Stimulated activated CD4-positive, alpha-beta T cell treated with anti-CD3 and anti-CD28 coated beads, Interleukin-15, amount 100 ng/mL, for 24 hours (primary cell): ENCODE measurements around the gene EFHC1.
A peak's percentile ranks its signal among the peaks of the same experiment; 100 is the strongest.

Experiments used
- DNase-seq: peaks from one replicate; pipeline ENCODE4 v3.0.0-alpha.2; 2020

Gene EFHC1

DNA sequence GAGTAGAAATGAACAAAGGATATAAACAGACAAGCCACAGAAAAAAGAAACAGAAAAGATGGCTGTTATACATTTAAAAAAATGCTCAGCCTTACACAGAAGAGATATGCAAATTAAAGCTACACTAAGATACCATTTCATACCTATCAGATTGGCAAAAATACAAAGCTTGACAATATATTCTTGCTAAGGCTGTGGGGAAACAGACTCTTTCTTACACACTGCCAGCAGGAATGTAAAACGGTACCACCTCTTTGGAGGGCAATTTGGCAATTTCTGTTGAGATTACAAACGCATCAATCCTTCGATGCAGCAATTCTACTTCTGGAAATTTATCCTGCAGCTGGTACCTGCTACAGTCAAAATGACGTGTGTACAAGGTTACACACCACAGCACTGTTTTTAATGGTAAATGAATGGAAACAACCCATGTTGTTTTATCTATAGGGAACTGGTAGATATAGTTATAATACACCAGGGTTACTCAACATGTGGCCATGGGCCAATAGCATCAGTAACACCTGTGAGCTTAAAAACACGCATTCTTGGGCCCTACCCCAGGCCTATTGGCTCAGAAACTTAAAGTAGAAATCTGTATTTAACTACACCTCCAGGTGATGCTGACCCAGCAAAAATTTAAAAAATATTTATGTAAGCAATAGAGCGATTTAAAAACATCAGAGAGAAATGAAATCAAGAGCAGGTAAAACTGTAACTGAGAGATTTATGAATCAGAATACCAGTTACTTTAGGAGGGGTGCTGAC lies 103.4 kb downstream of the EFHC1 start:
- no peak for DNase-seq

DNA sequence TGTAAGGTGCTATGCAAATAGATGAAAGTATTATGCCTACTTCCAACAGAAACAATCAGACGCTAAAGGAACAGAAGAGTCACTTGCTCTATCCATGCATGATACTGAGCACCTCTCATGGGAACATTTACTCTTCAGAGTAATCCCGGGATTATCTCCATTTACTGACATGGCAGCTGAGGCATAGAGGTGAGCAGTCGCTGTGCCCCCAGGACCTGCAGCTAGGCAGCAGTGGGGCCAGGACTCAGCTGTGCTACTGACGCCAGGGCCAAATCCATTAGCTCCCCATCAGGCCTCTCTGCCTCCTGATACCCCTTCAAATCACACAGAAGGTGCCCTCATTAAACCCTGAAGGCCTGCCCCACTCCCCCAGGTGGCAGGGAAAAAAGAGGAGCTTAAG lies 104.8 kb downstream of the EFHC1 start:
- DNase-seq, result no peak

DNA sequence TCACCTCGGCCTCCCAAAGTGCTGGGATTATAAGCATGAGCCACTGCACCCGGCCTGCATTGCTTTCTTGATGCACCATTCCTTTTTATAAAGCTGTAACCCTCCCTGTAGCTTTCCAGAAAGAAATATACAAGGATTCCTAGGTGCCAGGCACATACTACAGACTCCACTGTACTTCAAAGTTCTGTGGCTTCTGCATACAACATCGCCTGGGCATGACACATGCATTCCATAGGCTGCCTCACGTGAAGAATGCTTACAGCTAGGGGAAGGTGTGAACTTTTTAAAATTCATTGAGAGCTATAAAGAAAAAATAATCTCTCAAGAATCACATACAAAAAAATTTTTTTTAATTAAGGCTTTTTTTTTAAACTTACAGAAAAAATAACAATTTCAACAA lies 106.5 kb downstream of the EFHC1 start:
- DNase-seq, result no peak

DNA sequence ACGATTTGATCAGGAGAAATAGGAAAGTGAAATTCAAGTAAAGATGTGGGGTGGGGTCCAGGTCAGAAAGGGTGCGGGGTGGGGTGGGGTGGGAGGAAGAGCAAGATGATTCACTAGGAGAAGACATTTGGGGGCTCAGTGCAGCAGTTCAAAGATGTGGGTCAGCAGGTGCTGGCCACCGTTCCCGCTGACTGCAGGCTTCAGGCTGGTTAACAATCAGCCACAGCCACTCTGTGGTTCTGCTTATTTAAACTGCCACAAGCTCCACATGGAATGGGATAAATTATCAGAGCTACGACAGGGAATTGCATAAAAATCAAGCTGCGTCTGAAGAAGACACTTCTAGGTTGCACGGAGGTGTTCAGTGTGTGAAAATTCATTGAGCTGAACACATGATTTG lies 107.3 kb downstream of the EFHC1 start:
- DNase-seq, result no peak

DNA sequence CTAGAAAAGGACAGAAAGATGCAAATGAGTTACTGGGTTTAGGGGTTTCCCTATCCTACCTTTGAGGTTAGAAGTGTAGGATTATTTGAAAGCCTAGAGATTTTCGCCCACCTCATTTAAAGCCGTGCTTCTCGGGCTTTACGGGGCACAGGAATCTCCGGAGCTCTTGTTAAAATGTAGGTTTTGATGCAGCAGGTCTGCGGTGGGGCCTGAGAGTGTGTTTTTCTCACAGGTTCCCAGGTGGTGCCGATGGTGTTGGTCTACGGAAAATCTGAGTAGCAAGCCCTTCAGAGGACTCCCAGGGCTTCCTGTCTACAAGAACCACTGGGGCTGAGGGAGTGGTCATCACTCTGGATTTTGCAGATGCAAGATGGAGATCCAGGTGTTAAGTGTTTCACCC lies 109.2 kb downstream of the EFHC1 start:
- no peak for DNase-seq

DNA sequence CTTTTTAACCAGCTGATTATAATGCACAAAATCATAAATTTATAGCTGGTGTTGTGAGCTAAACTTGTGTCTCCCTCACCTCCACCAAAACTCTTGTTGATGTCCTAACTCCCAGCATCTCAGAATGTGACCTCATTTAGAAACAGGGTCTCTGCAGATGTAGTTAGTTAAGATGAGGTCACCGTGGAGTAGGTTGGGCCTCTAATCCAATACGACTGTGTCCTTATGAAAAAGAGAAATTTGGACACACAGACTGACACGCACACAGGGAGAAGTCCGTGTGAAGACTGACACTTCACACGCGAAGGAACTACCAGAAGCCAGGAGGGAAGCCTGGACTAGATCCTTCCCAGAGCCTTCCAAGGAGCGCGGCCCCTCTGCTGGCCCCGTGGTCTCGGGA lies 110.2 kb downstream of the EFHC1 start:
- DNase-seq, result no peak

DNA sequence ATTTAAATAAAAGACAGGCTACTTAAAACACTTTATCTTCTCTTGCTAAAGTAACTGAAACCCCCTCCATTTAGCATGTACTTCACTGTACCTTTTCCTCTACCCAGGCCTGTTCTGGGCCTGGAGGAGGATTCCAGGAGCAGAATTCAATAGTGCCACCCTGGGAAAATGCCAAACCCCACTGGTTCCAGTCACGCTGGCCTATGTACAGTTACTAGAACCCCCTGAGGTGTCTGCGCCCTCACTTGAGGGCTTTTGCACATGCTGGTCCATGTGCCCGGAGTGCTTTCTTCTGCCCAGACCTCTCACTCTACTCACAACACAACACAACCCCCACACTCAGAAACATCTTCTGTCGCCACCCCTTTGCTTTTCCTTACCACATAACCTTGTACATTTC lies 111.3 kb downstream of the EFHC1 start:
- DNase-seq, result no peak

DNA sequence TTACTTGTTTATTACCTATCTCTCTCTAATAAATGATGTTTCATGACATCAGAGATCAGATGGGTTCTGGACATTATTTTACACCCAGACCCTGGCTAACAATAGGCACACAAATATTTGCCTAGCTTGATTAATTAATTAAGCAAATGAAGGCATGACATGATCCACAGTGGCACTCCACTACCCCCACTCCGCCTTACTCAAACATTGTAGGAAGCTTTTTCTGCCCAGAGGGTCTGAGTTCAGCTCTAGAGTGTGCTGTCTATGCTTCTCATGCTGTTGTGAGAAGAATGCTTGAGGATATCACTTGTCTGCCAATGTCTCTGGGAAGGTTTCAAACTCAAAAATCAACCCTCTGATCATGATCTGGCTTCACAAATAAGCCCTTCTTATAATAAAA lies 111.7 kb downstream of the EFHC1 start:
- DNase-seq, result no peak

DNA sequence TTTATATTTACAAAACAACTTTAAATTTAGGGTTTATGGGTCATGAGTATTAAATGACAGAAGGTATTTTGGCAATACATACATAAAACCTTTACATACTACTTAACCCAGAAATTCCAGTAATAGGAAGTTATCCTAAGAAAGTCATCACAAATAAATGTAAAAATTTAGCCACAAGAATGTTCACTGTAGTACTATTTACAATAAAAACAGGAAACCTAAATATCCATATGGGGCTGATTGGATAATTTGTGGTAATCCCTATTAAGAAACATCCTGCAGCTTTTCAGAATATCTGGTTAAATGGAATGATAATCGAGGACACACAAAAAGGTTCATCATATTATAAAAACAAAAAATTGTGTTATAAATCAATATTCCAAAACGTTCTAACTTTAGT lies 112.3 kb downstream of the EFHC1 start:
- no peak for DNase-seq

DNA sequence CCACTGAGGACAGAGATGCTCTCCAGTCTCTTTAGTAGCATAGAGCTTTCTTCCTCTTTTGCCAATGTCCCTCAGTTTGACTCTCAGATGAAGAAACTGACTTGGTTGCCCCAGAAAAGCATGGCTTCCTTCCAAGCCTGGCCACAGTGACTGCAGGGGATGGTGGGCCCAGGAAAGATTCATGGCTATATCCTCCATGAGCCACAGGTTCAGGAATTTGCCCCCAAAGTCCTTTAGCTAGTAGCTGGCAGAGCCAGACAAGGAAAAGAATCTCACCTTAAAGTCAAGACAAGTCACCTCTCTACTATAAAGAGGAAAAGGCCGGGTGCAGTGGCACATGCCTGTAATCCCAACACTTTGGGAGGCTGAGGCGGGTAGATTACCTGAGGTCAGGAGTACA lies 113.3 kb downstream of the EFHC1 start:
- no peak for DNase-seq

DNA sequence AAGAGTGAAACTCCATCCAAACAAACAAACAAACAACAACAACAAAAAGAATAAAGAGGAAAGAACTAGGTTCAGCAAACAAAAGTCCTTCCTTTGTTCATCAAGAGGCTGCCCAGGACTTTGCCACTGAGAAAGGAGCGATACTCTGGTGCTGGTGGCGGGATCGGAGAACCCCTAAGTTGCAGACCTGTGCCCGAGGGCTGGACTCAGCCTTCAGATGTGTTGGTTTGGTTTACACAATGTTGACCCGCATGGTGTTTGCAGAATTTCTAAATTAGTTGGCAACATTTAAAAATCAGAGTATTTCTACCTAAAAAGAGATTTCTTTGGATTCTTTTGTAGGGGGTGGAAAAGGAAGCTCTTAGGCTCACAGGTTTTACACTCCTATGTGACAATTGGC lies 114.2 kb downstream of the EFHC1 start:
- no peak for DNase-seq

DNA sequence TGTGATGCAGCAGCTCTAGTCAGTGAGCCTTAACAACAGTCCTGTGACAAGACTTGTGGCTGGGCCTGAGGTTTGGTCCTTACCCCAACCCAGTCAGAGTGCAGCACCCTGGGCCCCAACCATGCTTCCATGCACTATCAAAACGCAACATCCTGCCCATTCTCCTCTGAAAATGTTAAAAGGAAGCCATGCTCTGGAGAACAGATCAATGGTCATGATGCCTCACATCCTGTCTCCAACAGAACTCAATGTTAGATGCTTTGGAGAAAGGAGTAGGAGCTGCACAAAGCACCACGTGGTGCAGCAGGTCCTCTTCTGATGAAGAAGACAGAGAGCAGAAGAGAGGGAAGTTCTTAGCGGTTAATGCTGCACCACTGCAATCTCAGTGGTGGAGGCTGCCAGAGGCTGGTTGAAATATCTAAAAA lies 114.8 kb downstream of the EFHC1 start:
- DNase-seq, result peak; percentile 33

DNA sequence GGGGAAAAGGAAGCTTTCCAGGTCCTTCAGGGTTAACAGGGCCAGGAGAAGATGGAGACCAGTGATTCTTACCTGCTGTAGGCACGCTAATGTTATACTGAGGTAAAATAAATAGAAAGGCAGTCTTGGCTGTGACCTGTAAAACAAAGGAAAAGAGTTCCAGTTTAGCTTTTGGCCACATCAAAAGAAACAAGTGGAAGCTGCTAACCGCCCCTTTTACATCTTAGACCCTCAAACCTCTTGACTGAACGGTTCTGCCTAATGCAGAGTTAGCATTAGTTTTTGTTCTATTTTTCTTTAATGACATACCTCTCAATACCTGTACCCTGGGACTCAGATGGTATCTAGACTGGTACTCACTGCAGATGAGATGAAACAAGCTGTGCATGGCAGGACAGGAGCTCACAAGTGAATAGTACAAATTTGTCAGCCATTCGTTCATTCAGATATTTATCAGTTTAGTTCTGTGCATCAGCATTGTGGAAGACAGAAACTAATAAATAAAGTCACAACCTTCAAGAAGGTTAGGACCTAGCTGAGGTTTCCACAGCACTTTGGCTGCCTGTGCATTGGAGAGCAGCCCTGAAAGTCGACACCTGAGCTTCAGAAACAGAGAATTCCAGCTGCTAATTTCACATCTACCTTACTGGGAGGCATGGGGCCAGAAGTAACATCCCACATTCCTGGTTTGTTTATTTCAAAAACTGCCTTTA lies 115.7 kb downstream of the EFHC1 start:
- DNase-seq, result no peak

DNA sequence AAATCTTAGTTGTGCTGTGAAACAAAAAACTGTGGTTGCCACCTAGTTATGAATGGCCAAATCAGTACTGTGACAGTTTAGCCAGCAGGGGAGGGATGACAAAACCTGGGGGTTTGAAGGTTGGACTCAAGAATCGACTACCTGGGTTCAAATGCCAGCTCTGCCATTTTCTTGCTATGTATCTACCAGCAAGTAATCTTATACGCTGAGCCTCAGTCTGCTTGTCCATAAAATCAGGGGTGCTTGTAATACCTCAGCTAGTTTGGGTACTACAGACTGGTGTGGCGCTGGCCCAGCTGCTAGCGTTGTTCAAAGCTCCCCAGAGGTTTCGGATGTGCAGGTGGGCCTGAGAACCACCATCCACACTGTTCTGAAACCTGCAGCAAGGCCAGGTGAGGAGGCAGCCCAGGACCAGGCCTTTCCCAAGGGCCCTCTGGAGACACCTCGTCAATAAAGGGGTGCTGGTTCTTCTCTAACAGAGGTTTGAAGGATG lies 116.3 kb downstream of the EFHC1 start:
- DNase-seq, result no peak

DNA sequence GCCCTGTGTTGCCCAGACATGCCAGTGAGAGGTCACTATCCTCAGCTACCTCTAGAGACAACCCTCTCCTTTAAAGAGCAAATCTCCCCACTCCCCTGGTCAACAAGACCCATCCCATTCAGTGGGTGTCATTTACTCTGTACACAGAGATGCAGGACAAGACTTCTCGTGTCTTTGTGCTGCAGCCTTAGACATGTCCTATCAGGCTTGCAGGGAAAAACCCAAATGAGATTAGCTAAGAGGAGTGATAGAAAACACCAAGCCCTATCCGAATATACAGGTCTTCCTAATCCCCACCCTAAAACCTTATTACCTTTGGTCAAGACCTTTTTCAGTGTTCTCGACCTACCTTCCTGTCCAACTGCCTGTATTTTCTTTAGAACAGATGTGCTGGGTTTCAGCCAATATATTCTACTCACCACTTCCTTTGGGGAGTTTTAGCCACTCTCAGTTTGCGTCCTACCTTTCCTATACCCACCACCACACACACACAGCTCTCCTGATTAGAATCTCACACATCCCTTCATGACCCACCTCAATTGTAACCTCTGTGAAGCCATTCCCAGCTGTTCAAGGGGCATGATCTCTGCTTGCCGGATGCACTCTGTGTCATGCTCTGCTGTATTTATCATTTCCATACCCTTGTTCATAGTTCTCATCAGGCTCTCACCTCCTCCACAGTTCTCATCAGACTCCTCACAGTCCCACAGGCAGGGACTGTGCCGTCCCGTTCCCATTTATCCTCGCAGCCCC lies 117.0 kb downstream of the EFHC1 start:
- no peak for DNase-seq

DNA sequence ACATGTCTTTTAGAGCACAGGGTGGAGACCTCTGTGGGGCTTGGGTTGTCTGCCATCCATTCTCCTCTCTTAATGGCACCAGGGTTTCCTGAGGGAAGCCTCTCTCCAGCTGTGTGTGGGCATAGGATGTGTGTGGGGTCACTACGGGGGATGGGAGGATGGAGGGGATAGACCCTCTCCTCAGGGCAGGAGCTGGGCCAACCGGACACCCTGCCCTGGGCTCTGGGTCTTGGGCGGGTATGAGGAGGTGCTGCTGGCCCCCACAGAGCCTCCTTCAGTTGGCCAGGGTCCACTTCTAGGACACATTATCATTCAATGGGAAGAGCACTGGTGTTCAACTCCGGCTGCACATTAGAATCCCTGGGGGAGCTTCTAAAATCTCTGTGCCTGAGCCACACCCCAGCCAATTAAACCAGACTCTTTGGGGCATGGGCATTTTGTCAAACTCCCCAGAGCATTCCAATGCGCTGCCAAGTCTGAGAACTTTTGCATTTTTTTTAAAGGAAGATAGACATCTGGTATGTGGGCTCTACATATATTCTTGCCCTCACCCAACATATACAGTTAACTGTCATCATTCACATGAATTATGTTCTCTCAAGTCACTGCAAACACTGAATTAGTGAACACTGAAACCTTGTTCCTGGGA lies 118.2 kb downstream of the EFHC1 start:
- DNase-seq, result no peak

DNA sequence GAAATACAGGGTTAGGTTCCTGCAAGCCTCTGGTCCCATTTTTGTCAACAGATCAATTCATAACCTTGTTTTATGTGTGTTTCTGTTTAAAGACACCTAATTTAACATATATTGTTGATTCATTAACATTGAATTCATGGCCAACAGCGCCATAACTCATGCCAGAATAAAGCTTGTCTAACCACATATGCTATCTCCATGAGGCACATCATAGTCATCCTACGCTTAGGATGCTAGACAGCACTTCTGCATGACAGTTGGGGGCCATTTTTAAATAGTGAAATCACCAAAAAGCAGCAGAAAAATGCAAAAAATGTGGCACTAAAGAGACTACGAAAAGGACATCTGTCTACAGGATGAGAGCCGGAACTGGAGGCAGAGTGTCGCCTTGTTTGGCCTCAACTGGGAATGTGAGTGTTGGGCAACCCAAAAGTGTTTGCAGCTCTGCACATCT lies 118.8 kb downstream of the EFHC1 start:
- no peak for DNase-seq

DNA sequence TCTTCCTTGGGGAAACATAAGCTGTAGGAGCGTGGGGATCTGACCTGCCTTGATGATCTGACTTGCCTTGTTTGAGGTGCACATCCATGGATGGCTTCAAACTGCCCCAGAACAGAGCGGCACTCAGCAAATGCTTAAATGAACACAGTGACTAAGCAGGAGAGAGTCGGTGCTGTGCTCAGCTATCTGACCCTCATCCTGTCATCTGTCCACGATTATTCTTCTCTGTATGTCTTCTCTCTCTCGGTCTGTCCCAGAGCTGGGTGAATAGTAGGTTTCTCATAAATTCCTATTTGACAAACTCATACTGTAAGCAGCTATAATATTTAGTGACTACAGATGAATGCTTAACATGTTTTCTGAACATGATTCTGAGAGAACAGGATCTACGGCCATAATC lies 119.5 kb downstream of the EFHC1 start:
- no peak for DNase-seq

DNA sequence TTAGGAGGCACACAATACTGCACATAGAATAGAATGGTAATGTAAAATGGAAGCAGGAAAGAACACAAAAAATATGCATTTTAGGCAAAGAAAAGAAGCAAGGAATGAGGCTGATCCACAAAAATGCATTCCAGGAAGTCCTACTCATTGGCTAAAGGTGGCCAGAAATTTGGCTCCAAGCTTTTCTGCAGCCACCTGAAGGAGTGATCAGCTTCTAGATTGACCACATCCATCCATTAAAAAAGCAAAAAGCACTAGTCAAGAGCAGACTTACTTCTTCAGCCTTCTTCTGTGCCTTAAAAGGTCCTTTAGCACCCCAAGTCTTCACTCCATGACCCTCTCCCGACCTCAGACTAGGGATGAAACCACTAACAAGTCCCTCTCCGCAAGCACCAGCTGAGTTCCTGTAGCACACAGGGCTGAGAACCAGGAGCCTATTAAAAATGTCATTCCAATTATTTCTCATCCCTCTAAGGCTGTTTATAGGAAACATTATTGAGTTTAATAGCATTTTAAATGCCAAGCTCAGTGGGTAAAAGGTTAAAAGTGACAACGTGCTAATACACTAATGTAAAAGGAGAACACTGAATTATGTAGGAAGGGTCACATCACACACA lies 120.3 kb downstream of the EFHC1 start:
- DNase-seq, result no peak

DNA sequence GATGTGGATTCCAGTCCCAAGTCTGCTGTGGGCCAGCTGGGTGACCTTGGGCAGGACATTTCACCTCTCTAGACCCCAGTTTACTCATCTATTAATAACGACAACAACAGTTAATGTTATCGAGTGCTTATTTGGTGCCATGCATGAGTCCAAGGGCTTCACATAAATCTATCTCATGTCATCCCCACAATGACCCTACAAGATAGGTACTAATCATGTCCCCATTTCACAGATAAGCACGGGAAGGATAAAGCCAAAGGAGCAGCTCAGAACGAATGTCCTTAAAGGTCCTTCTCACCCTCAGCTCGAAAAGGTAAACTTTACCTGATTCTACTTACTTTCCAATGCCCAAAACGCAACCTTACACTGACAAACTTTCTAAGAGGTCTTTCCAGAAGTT lies 121.0 kb downstream of the EFHC1 start:
- no peak for DNase-seq

DNA sequence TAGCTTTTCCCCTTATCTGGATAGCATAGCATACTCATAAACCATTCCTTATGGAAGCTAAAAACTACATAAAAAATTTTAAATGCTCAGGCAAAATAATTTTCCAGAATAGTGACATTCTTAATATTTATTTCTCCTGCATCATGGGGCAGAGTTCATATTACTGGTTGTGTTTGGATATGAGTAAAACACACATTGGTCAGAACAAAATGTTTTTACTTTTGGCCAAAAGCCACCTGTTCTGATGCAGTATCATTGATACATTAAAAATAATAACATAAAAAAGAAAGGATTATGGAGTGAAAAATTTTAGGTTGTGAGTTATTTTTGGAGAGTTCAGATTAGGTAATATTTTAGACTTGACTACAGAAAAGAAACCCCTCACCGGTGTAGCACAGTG lies 123.1 kb downstream of the EFHC1 start:
- DNase-seq, result no peak

DNA sequence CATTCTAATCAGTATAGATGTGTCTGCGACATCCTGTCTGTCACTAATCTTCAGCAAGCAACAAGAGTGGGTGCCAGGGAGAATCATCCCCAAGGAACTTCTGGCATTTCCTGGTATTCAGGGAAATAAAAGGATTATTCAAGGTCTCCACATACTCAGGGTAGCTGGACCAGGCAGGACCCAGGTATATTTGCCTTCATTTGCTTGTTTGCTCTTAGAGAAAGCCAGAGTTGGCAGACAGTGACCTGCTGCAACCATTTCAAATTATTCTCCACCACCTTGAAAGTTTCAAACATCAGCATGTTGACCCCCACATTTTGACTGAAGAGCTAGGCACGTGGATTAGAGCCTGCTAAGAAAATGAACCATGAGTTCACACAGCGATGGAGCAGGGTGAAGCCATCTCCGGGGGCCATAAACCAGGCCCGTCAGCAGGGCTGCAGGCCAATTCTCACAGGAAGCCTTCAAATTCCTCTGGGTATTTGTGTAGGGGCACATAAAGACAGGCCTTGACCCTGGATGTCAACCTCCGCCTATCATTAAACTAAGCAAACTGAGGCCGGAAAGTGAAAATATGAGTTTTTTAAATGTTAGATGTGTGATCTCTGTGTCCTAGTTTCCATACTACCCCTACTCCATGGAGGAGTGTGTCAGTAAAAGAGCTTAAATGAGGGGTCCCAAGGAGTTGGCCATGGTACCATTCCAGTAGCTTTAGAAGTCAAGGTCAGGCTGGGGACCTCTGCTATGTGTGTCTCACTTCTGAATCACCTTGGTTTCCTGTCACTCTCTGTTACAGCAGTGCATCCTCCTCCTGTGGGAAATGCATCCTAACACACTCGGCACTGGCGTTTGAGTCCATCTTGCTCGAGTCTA lies 123.8 kb downstream of the EFHC1 start:
- no peak for DNase-seq
